ENCODE measurements around the gene C22orf23. TPM values are rescaled to one million over a fixed set of nuclear protein-coding genes. Genes with fewer than 3 reads are reported as not detected.

The C22orf23 gene
- total RNA-seq, 4 donors from 2014 or later, result 0.56 TPM; not detected in 3

DNA sequence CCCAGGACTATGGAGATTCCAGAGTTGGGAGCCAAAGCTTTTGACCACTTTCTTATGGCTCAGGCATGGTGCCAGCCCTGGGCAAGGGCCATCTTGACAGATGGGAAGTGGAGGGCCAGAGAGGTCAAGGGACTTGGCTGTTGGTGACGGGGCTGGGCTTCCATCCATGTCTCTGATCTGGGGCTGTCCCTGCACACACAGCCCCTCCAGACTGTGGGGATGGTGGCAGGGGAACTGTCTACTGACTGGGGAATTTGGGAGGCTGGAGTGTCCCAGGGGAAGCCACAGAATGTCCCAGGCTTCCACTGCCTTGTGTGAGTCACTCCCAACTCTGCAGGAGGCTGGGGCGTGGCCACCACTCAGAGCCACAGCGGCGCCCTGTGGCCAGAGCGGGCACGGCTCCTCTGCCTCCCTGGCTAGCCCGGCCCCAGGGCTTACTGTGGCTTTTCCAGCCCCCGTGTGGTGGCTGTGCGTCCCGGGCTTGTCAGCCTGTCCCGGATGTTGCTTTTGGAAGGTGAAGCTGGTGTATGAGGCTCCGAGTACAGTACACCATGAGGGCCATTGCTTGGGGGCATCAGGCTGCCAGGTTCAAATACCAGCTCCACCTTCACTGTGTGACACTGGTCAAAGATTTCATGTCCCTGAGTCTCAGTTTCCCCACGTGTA, 19.6 kb downstream of the C22orf23 start:
- DNase-seq (ENCODE audit: low spot score), result peak; percentile 83
- TF ChIP-seq CTCF (IDR thresholded peaks at IDR 0.05), result peak in 2 of 3 donors; percentile 60 to 69
- peak; percentile 91 for ATAC-seq (ENCODE audit: low FRiP score)

DNA sequence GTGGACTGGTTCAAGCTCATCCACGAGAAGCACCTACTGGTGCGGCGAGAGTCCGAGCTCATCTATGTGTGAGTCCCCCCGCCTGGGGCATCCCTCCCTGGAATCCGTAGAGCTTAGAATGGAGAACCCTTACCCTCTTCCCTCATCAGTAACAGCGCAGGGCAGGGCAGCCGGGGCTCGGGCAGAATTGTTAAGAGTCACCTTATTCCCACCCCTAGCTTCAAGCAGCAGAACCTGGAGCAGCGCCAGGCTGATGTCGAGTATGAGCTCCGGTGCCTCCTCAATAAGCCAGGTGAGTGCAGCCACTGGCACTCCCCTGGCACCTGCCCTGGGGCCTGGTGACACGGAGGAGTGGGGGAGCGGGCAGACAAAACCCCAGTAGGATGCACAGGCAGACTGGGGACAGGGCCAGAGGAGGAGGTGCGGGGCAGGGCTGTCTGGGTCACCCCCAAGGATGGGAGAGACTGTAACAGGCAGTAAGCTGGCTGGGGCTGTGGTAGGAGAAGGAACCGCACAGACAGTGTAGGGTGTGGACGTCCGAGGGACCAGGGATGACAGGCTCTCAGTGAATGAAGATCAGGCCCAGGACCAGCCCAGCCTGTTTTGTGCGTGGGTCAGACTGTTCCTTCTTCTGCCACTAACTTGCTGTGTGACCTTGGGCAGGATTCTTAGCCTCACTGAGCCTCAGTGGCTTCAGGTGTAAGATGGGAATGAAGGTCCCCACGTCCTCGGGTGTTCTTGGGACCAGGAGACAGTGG, 20.4 kb downstream of the C22orf23 start:
- DNase-seq (ENCODE audit: low spot score) (no peak), ATAC-seq (ENCODE audit: low FRiP score) (no peak)
- TF ChIP-seq CTCF (IDR thresholded peaks at IDR 0.05), result no peak

DNA sequence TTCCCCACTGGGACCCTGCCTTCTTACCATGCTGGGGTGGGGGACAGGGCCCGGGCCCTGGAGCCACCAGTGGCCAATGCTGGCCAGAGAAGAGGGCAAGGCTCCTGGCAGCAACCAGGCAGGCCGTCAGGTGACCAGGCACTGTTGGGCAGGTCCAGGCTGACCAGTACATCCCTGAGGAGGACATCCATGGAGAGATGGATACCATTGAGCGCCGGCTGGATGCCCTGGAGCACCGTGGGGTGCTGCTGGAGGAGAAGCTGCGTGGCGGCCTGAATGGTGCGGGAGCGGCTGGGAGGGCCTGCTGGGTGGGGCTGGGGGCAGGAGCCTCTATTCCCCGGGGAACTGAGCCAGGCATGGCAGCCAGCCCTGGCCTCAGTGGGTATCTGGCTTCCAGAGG, 21.0 kb downstream of the C22orf23 start:
- no peak for TF ChIP-seq CTCF (IDR thresholded peaks at IDR 0.05)
- ATAC-seq (ENCODE audit: low FRiP score) (no peak), DNase-seq (ENCODE audit: low spot score) (no peak)

GRCh38 chr22:37931893-37932389, 21.5 kb downstream of the C22orf23 start:
- DNase-seq (ENCODE audit: low spot score), result no peak
- no peak for TF ChIP-seq CTCF (IDR thresholded peaks at IDR 0.05)
- ATAC-seq (ENCODE audit: low FRiP score), result no peak

GRCh38 chr22:37930952-37931440, 22.4 kb downstream of the C22orf23 start:
- no peak for TF ChIP-seq CTCF (IDR thresholded peaks at IDR 0.05)
- no peak for DNase-seq (ENCODE audit: low spot score)
- ATAC-seq (ENCODE audit: low FRiP score), result no peak

DNA sequence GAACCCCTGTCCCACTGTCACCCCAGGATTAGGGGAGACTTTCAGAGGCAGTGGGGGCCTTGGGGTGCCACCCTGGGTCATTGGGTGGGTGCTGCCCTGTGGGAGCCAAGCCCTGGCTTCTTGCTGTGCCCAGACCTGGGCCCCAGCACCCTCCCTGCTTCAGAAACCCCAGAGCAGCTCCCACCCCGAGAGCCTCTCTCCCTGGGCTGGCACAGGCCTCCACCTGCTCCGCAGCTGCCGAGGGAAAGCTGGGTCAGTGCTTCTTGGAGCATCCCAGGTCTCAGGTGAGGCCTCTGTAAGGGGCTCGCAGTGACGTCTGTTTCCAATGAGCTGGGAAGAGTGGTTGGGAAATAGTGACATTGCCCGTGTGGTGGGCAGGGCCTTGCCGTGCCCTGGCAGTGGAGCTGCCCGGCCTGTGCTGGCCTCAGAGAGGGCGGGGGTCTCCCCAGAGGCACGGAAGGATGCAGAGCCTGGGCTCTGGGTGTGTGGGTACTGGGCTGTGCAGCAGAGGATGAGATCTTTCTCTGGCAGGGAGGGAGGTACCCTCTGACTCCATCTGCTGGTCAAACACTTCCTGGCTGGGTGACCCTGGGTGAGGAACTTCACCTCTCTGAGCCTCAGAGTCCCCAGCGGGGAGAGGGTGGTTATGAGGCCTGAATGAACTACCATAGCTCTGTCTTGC, 23.0 kb downstream of the C22orf23 start:
- ATAC-seq (ENCODE audit: low FRiP score), result no peak
- DNase-seq (ENCODE audit: low spot score), result no peak
- TF ChIP-seq CTCF (IDR thresholded peaks at IDR 0.05), result no peak
